GM10248 (cell line): ENCODE results near the gene ZNF783.
"Not testable (repeated sequence)": the region's sequence is repeated elsewhere in the genome, so short reads cannot be mapped to it uniquely, and the experiment has no call there.

Source experiments
- CTCF ChIA-PET: fragments of 300-600 bp; sonication (Branson Sonifier 250); formaldehyde crosslinking; extraction: SDS; loops from one replicate; lab custom pipeline; 2021; ENCODE audit warnings: antibody characterized with exemption; lab: Yijun Ruan, JAX
- POLR2A ChIA-PET: fragments of 350-650 bp; sonication (Branson Sonifier 250); formaldehyde crosslinking; extraction: SDS; loops from one replicate; lab custom pipeline; 2020; ENCODE audit warnings: antibody characterized with exemption; lab: Yijun Ruan, JAX
- DNase-seq: peaks from one replicate; pipeline ENCODE4 v3.0.0; 2012; ENCODE audit errors: extremely low spot score
- CTCF ChIP-seq: IDR thresholded peaks from 2 replicates; pipeline ENCODE4 v1.5.1; 2012; ENCODE audit warnings: mild to moderate bottlenecking, low read depth; ENCODE audit errors: extremely low read depth, missing control alignments, control extremely low read depth

ZNF783 gene

DNA sequence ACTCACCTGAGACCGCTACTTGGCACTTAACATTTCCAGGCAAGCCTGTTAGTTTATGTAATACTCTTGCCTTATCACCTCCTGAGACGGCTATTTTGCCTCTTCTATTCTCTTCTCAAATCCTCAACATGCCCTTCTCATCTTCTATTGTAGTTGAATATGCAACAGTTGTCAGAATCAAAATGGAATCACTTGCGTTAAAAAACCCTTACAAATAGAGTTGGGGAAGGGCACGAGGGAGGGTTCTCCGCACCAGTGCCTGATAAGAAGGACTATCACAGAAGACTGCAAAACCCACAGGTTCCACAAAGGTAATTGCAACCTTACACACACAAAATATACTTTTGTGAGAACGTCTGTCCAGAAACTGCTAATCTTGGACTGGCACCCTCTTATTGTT lies 57.4 kb downstream of the ZNF783 start:
- POLR2A ChIA-PET: no interaction called here
- no peak for DNase-seq
- TF ChIP-seq CTCF: no peak
- CTCF ChIA-PET: no interaction called here

- DNase-seq: no peak
- ChIA-PET POLR2A (no interaction called here), CTCF (interaction anchor here (3.3 kb wide), 1 partner anchor 10 kb away, joined by 17 read pairs; no protein-coding TSS in a partner anchor)
- no peak for TF ChIP-seq CTCF
Observed at GRCh38 chr7:149320313-149321124, 58.5 kb downstream of the ZNF783 start.

DNA sequence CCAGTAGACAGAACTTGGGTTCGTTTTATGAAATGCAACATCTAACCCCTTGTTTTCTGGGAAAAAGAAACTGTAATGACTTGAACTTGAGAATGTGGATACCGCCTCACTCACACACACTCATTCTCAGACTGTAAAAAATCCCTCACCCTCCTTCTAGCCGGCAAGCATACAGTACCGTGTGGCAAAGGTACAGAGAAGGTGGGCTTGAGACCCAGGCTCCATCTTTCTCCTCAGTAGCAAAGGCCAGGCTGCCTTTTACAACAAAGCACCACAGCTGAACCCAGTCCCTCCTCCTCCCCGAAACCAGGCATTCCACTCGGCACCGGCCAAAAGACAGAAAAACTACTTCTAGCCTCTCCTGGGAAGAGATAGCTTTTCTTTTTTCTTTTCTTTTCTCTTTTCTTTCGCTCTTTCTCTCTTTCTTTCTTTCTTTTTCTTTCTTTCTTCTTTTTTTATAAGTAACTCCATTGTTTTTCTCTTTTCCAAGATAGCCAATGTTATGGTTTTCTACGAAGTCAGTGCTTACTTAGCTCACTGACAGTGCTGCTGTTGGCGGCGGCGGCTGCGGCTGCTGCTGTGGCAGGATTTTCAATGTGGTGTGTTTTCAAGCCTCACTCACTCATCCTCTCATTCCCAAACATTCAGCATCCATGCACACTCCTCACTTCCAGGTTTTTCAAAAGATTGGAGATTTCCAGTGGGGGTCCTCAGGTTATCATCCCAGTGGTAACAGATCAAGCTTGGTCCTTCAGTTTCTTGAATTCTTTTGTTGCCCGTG lies 59.3 kb downstream of the ZNF783 start:
- DNase-seq, POLR2A ChIA-PET: not testable (repeated sequence)
- CTCF ChIA-PET: interaction anchor here (1.0 to 3.3 kb wide), 2 partner anchors 11 to 109 kb away, joined by 3 to 17 read pairs; no protein-coding TSS in a partner anchor

DNA sequence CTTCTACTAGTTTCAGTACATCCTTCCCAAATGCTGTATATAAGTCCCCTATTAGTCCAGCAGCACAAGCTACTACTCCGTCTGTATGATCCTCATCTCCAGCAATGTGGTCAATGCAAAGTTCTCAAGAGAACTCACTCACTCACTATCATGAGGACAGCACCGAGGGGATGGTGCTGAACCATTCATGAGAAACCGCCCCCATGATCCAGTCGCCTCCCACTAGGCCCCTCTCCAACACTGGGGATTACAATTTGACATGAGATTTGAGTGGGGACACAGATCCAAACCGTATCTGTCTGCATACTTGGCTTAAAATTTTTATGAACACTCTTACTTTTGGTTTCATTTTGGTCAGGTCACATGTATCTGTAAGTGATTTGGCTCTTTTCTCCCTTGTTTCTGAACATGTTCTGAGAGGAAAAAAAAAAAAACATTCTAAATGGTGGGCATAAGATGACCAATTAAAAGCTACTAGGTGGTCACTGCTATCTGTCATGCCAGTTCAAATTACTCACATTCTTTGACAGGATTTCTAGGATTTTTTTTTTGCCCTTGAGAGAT lies 60.1 kb downstream of the ZNF783 start:
- ChIA-PET POLR2A (no interaction called here), CTCF (interaction anchor here (1.0 to 3.3 kb wide), 2 partner anchors 12 to 108 kb away, joined by 3 to 17 read pairs; no protein-coding TSS in a partner anchor)
- no peak for TF ChIP-seq CTCF
- peak; percentile 33 for DNase-seq

GRCh38 chr7:149322737-149323136 lies 60.7 kb downstream of the ZNF783 start:
- ChIA-PET POLR2A (no interaction called here), CTCF (interaction anchor here (1.2 to 3.3 kb wide), 4 partner anchors 8 to 100 kb away, joined by 3 to 17 read pairs (median 4); no protein-coding TSS in a partner anchor)
- DNase-seq: no peak
- TF ChIP-seq CTCF: no peak

DNA sequence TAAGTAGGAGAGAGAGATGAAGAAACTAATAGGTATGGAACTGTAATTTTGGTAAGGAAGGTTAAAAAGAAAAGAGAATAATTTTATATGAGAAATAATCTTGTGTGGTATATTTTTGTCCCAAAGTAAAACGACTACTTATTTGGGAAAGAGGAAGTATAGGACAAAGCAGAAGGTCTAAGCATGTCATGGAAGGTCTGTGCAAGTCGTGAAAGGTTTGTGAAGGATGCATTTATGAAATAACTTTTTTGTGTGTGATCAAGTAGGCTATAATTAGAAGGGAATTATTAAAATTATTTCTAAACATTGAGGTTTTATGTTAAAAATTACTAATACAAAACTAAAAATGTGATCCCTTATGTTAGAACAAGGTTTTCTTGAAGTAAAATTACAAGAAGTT lies 63.3 kb downstream of the ZNF783 start:
- ChIA-PET POLR2A (no interaction called here), CTCF (no interaction called here)
- DNase-seq: no peak
- TF ChIP-seq CTCF: no peak
